ENCODE data around the gene IFITM10.

DNA sequence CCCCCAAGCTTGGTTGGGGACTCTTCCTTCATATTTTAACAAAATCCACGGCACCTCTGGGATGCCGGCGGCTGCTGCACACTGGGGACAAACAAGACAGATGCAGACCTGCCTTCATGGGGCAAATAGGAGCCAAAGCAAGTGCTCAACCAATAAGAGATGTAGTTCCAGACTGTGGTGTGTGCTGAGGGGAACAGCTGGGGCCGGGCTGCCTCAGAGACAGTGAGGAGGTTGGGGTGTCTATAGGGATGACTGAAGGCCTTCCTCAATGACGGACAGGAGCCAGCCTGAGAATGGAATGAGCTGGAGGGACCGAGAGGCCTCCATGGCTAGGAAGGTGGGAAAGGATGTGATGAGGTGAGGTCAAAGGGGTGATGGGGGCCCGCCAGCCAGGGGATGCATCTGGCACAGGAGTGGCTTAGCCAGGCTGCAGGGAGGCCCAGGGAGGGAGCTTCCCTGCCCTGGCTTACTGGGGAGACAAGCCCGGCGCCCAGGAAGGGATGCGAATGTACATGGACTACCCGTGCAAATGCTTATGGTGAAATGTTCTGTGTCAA, 23.7 kb upstream of the IFITM10 start:
- TF ChIP-seq, protein P1, sequence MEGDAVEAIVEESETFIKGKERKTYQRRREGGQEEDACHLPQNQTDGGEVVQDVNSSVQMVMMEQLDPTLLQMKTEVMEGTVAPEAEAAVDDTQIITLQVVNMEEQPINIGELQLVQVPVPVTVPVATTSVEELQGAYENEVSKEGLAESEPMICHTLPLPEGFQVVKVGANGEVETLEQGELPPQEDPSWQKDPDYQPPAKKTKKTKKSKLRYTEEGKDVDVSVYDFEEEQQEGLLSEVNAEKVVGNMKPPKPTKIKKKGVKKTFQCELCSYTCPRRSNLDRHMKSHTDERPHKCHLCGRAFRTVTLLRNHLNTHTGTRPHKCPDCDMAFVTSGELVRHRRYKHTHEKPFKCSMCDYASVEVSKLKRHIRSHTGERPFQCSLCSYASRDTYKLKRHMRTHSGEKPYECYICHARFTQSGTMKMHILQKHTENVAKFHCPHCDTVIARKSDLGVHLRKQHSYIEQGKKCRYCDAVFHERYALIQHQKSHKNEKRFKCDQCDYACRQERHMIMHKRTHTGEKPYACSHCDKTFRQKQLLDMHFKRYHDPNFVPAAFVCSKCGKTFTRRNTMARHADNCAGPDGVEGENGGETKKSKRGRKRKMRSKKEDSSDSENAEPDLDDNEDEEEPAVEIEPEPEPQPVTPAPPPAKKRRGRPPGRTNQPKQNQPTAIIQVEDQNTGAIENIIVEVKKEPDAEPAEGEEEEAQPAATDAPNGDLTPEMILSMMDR (IDR thresholded peaks at IDR 0.05), result no peak
- no peak for TF ChIP-seq EZH2 (IDR thresholded peaks at IDR 0.05; ENCODE audit: borderline replicate concordance, insufficient read depth, low read depth, low read length, poor library complexity, severe bottlenecking)

All from B cell (primary cell).